Measurements from ENCODE around the gene GPD1. TPM values are rescaled to one million over a fixed set of nuclear protein-coding genes. Genes with fewer than 3 reads are reported as not detected.

The GPD1 gene
- total and polyA plus RNA-seq, 2 experiments from 2014 or later = not detected

- no peaks in the 10 kb centered on the region for H3K27me3 ChIP-seq (replicated peaks; ENCODE audit: insufficient read depth)
- 95 to 96% methylated on average over 7 of the region's 7 CpGs for whole genome bisulfite sequencing, 2 experiments (ENCODE audit: low coverage in 1 of 2, low lambda C conversion rate in 2 of 2, missing lambda C conversion rate in 2 of 2)
- H3K79me2 ChIP-seq (ENCODE audit: insufficient read depth) = peaks cover 26% of the 10 kb centered on the region
- H3K4me1 ChIP-seq (ENCODE audit: insufficient read depth) = peaks cover 26% of the 10 kb centered on the region
- no peaks in the 10 kb centered on the region for H4K20me1 ChIP-seq (ENCODE audit: insufficient read depth)
- H2AFZ ChIP-seq = no peak overlapping the region
- no peak for DNase-seq
- TF ChIP-seq EZH2phosphoT487 (IDR thresholded peaks at IDR 0.05; ENCODE audit: insufficient read depth, low read depth) (no peak), EZH2 (IDR thresholded peaks at IDR 0.05; ENCODE audit: insufficient read depth, poor library complexity, severe bottlenecking) (no peak)
- H3K4me2 ChIP-seq (ENCODE audit: unreplicated experiment) = no peak overlapping the region
- in situ Hi-C loops (cut with MboI) = no loop called here
- H3K9me2 ChIP-seq (ENCODE audit: insufficient read depth) = no peaks in the 10 kb centered on the region
- H3K4me3 ChIP-seq = no peak overlapping the region
- peaks cover 39% of the 10 kb centered on the region for H3K36me3 ChIP-seq (ENCODE audit: low read depth)
- H3K9ac ChIP-seq = no peak overlapping the region
- peaks cover 35% of the 10 kb centered on the region for H3F3A ChIP-seq (ENCODE audit: insufficient read depth)
- H3K27ac ChIP-seq = no peak overlapping the region
- H3K9me3 ChIP-seq (ENCODE audit: low read depth) = no peaks in the 10 kb centered on the region
Measured at GRCh38 chr12:50089730-50090129, 14.1 kb upstream of the GPD1 start.

- peaks cover 44% of the 10 kb centered on the region for H3K36me3 ChIP-seq (ENCODE audit: low read depth)
Measured at GRCh38 chr12:50090391-50090790, 13.4 kb upstream of the GPD1 start.

GRCh38 chr12:50097952-50098351, 5.9 kb upstream of the GPD1 start:
- peaks cover 33% of the 10 kb centered on the region for H3K36me3 ChIP-seq (ENCODE audit: low read depth)
- WGBS, 2 experiments (ENCODE audit: low coverage in 1 of 2, low lambda C conversion rate in 2 of 2, missing lambda C conversion rate in 2 of 2) = 94 to 95% methylated on average over 6 of the region's 6 CpGs

More at GRCh38 chr12:50090391-50090790, 13.4 kb upstream of the GPD1 start:
- no peak overlapping the region for H3K27ac ChIP-seq
- no peak for DNase-seq
- H3K9ac ChIP-seq = no peak overlapping the region
- H3K9me2 ChIP-seq (ENCODE audit: insufficient read depth) = no peaks in the 10 kb centered on the region
- H3F3A ChIP-seq (ENCODE audit: insufficient read depth) = peaks cover 33% of the 10 kb centered on the region
- H3K4me1 ChIP-seq (ENCODE audit: insufficient read depth) = peaks cover 26% of the 10 kb centered on the region
- in situ Hi-C loops (cut with MboI) = no loop called here
- no peak overlapping the region for H3K4me3 ChIP-seq
- no peaks in the 10 kb centered on the region for H3K27me3 ChIP-seq (replicated peaks; ENCODE audit: insufficient read depth)
- no peaks in the 10 kb centered on the region for H3K9me3 ChIP-seq (ENCODE audit: low read depth)
- TF ChIP-seq EZH2phosphoT487 (IDR thresholded peaks at IDR 0.05; ENCODE audit: insufficient read depth, low read depth) (no peak), EZH2 (IDR thresholded peaks at IDR 0.05; ENCODE audit: insufficient read depth, poor library complexity, severe bottlenecking) (no peak)
- H4K20me1 ChIP-seq (ENCODE audit: insufficient read depth) = no peaks in the 10 kb centered on the region
- no peak overlapping the region for H3K4me2 ChIP-seq (ENCODE audit: unreplicated experiment)
- 70 to 74% methylated on average over 5 of the region's 5 CpGs for WGBS, 2 experiments (ENCODE audit: low coverage in 1 of 2, low lambda C conversion rate in 2 of 2, missing lambda C conversion rate in 2 of 2)
- H2AFZ ChIP-seq = no peak overlapping the region
- H3K79me2 ChIP-seq (ENCODE audit: insufficient read depth) = peaks cover 24% of the 10 kb centered on the region

GRCh38 chr12:50099302-50100008, 4.4 kb upstream of the GPD1 start:
- Histone ChIP-seq H4K20me1 (ENCODE audit: insufficient read depth) (no peaks in the 10 kb centered on the region), H3K79me2 (ENCODE audit: insufficient read depth) (no peaks in the 10 kb centered on the region), H3K27ac (peak overlapping the region; percentile 59), H3K9me2 (ENCODE audit: insufficient read depth) (no peaks in the 10 kb centered on the region), H3K36me3 (ENCODE audit: low read depth) (peaks cover 23% of the 10 kb centered on the region), H3F3A (ENCODE audit: insufficient read depth) (peaks cover 40% of the 10 kb centered on the region), H3K4me2 (ENCODE audit: unreplicated experiment) (peak overlapping the region; percentile 44), H3K9me3 (ENCODE audit: low read depth) (no peaks in the 10 kb centered on the region), H2AFZ (no peak overlapping the region), H3K27me3 (replicated peaks; ENCODE audit: insufficient read depth) (no peaks in the 10 kb centered on the region), H3K4me3 (no peak overlapping the region), H3K4me1 (ENCODE audit: insufficient read depth) (peaks cover 12% of the 10 kb centered on the region), H3K9ac (peak overlapping the region; percentile 35; the same call in 1 of the 2 replicates)
- 39% methylated on average over 5 of the region's 5 CpGs for WGBS, 2 experiments (ENCODE audit: low coverage in 1 of 2, low lambda C conversion rate in 2 of 2, missing lambda C conversion rate in 2 of 2)
- TF ChIP-seq EZH2 (IDR thresholded peaks at IDR 0.05; ENCODE audit: insufficient read depth, poor library complexity, severe bottlenecking) = no peak
- no peak for TF ChIP-seq EZH2phosphoT487 (IDR thresholded peaks at IDR 0.05; ENCODE audit: insufficient read depth, low read depth)
- in situ Hi-C loops (cut with MboI) = no loop called here
- peak; percentile 84 for DNase-seq

More at GRCh38 chr12:50097952-50098351, 5.9 kb upstream of the GPD1 start:
- Histone ChIP-seq H3F3A (ENCODE audit: insufficient read depth) (peaks cover 40% of the 10 kb centered on the region), H2AFZ (no peak overlapping the region), H3K9ac (no peak overlapping the region), H3K4me1 (ENCODE audit: insufficient read depth) (peaks cover 12% of the 10 kb centered on the region), H3K4me2 (ENCODE audit: unreplicated experiment) (no peak overlapping the region), H3K27me3 (replicated peaks; ENCODE audit: insufficient read depth) (no peaks in the 10 kb centered on the region), H3K4me3 (no peak overlapping the region), H3K9me3 (ENCODE audit: low read depth) (no peaks in the 10 kb centered on the region), H3K27ac (no peak overlapping the region), H3K79me2 (ENCODE audit: insufficient read depth) (no peaks in the 10 kb centered on the region), H4K20me1 (ENCODE audit: insufficient read depth) (no peaks in the 10 kb centered on the region), H3K9me2 (ENCODE audit: insufficient read depth) (no peaks in the 10 kb centered on the region)
- in situ Hi-C loops (cut with MboI) = no loop called here
- TF ChIP-seq EZH2 (IDR thresholded peaks at IDR 0.05; ENCODE audit: insufficient read depth, poor library complexity, severe bottlenecking) (no peak), EZH2phosphoT487 (IDR thresholded peaks at IDR 0.05; ENCODE audit: insufficient read depth, low read depth) (no peak)
- no peak for DNase-seq
